ENCODE data around the gene TRIM27.
A peak's percentile ranks its signal among the peaks of the same experiment; 100 is the strongest.

TRIM27 gene

GRCh38 chr6:28943557-28944411 lies 20.0 kb upstream of the TRIM27 start:
- no peak for TF ChIP-seq POLR2AphosphoS5 (IDR thresholded peaks at IDR 0.05; ENCODE audit: low read depth, low read length)
- peak; percentile 79; the same call in 1 of the 2 replicates for TF ChIP-seq SIN3A (IDR thresholded peaks at IDR 0.05; ENCODE audit: borderline replicate concordance, insufficient read depth, low read length)

- TF ChIP-seq SIN3A (IDR thresholded peaks at IDR 0.05; ENCODE audit: borderline replicate concordance, insufficient read depth, low read length) (no peak), TAF1 (IDR thresholded peaks at IDR 0.05; ENCODE audit: borderline replicate concordance, insufficient read depth, low read length) (no peak), POLR2AphosphoS5 (IDR thresholded peaks at IDR 0.05; ENCODE audit: low read depth, low read length) (no peak), FOXP2 (optimal IDR thresholded peaks at IDR 0.05; ENCODE audit: borderline replicate concordance, extremely low read depth, extremely low read length, insufficient read depth) (no peak), REST (IDR thresholded peaks at IDR 0.05; ENCODE audit: insufficient read depth in 1 of 2, low read depth in 2 of 2, low read length in 2 of 2) (no peak)
Observed at GRCh38 chr6:28943223-28943556, 19.4 kb upstream of the TRIM27 start.

DNA sequence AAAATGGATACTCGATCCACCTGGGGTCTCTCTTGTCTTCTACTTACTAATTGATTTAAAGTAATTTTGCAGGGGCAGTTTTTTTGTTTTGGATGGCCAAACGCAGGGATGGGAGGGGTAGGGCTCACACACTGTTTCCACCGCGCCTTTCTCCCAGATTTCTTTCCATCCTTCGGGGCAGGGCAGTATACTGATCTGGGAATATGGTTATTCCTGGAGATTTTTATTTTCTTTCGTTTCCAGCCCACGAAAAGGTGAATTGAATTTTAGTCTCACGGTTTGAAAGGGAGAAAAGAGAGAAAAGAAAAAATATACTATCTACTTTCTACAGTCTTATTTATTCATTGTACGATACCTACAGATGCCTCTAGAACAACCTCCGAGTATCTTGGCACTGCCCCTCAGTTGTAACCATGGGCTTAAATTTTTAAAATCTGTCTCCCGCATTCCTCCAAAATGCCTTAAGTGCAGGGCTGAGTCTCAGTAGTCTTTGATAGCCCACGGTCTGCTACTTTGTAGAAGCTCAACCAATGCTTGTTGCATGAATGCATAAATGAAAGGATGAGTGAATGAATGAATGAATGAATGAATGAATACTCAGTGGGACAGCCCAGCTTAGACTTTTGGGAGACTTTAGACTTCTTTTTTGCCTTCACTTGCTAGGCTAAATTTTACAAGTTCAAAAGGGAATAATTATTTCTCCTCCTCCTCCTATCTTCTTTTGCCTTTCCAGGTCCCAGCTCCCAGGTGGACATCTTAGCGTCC lies 18.1 kb upstream of the TRIM27 start:
- TF ChIP-seq FOXP2 (optimal IDR thresholded peaks at IDR 0.05; ENCODE audit: borderline replicate concordance, extremely low read depth, extremely low read length, insufficient read depth) (no peak), SIN3A (IDR thresholded peaks at IDR 0.05; ENCODE audit: borderline replicate concordance, insufficient read depth, low read length) (no peak), POLR2AphosphoS5 (IDR thresholded peaks at IDR 0.05; ENCODE audit: low read depth, low read length) (no peak), REST (IDR thresholded peaks at IDR 0.05; ENCODE audit: insufficient read depth in 1 of 2, low read depth in 2 of 2, low read length in 2 of 2) (no peak), TAF1 (IDR thresholded peaks at IDR 0.05; ENCODE audit: borderline replicate concordance, insufficient read depth, low read length) (no peak)

GRCh38 chr6:28940858-28941683 lies 17.3 kb upstream of the TRIM27 start:
- TF ChIP-seq REST (IDR thresholded peaks at IDR 0.05; ENCODE audit: insufficient read depth in 1 of 2, low read depth in 2 of 2, low read length in 2 of 2) (no peak), TAF1 (IDR thresholded peaks at IDR 0.05; ENCODE audit: borderline replicate concordance, insufficient read depth, low read length) (peak; percentile 53; the same call in 1 of the 2 replicates)

- no peak for TF ChIP-seq FOXP2 (optimal IDR thresholded peaks at IDR 0.05; ENCODE audit: borderline replicate concordance, extremely low read depth, extremely low read length, insufficient read depth)
- no peak for TF ChIP-seq POLR2AphosphoS5 (IDR thresholded peaks at IDR 0.05; ENCODE audit: low read depth, low read length)
- no peak for TF ChIP-seq TAF1 (IDR thresholded peaks at IDR 0.05; ENCODE audit: borderline replicate concordance, insufficient read depth, low read length)
- TF ChIP-seq SIN3A (IDR thresholded peaks at IDR 0.05; ENCODE audit: borderline replicate concordance, insufficient read depth, low read length), result no peak
- TF ChIP-seq REST (IDR thresholded peaks at IDR 0.05; ENCODE audit: insufficient read depth in 1 of 2, low read depth in 2 of 2, low read length in 2 of 2), result no peak
Observed at GRCh38 chr6:28940294-28940857, 16.6 kb upstream of the TRIM27 start.
